Karpas-422 (cell line): ENCODE measurements around the gene RNF10. TPM values are rescaled to one million over a fixed set of nuclear protein-coding genes. Genes with fewer than 3 reads are reported as not detected.

Experiments
- DNase-seq: peaks from one replicate; pipeline ENCODE4 v3.0.0-alpha.2; 2015
- H2AFZ ChIP-seq: fragments of 200-600 bp; sonication (generic); 2 replicates; pipeline ENCODE4 v1.6.1; 2014; ENCODE audit warnings: antibody characterized with exemption, low read length, mixed read lengths
- H3K27ac ChIP-seq: fragments of 200-600 bp; sonication (generic); 2 replicates; pipeline ENCODE4 v1.5.1; 2014; ENCODE audit warnings: mild to moderate bottlenecking, low read length, moderate library complexity
- H3K27me3 ChIP-seq: fragments of 200-600 bp; sonication (generic); 2 replicates; pipeline ENCODE4 v1.6.1; 2014; ENCODE audit warnings: low read length, mixed read lengths
- H3K36me3 ChIP-seq: fragments of 200-600 bp; sonication (generic); 2 replicates; pipeline ENCODE4 v1.6.1; 2014; ENCODE audit warnings: low read length, mixed read lengths; ENCODE audit not compliant: insufficient read depth
- H3K4me1 ChIP-seq: fragments of 200-600 bp; sonication (generic); 2 replicates; pipeline ENCODE4 v1.6.1; 2014; ENCODE audit warnings: mild to moderate bottlenecking, low read length, mixed read lengths
- H3K4me2 ChIP-seq: fragments of 200-600 bp; sonication (generic); 2 replicates; pipeline ENCODE4 v1.6.1; 2014; ENCODE audit warnings: low read length, low read depth, mild to moderate bottlenecking; ENCODE audit not compliant: poor library complexity, severe bottlenecking
- H3K4me3 ChIP-seq: fragments of 200-600 bp; sonication (generic); 2 replicates; pipeline ENCODE4 v1.5.1; 2014; ENCODE audit warnings: mild to moderate bottlenecking, antibody characterized with exemption, low read length, mixed read lengths
- H3K79me2 ChIP-seq: fragments of 200-600 bp; sonication (generic); 2 replicates; pipeline ENCODE4 v1.6.1; 2014; ENCODE audit warnings: mild to moderate bottlenecking, low read length, mixed read lengths
- H3K9ac ChIP-seq: fragments of 200-600 bp; sonication (generic); 2 replicates; pipeline ENCODE4 v1.6.0; 2014; ENCODE audit warnings: low read length
- H3K9me2 ChIP-seq: fragments of 200-600 bp; sonication (generic), shearing (Covaris generic); replicated peaks from 2 replicates; pipeline ENCODE4 v1.6.0; 2014; ENCODE audit warnings: mild to moderate bottlenecking, low read length, moderate library complexity; ENCODE audit not compliant: insufficient read depth
- H3K9me3 ChIP-seq: fragments of 300-700, 200-600 bp; sonication (generic); 2 replicates; pipeline ENCODE4 v1.6.1; 2014; ENCODE audit warnings: low read length, mixed read lengths
- H4K20me1 ChIP-seq: fragments of 200-600 bp; sonication (generic); 2 replicates; pipeline ENCODE4 v1.6.1; 2014; ENCODE audit warnings: mild to moderate bottlenecking, antibody characterized with exemption, low read length, low read depth; ENCODE audit not compliant: insufficient read depth
- total RNA-seq: library from RNA; depleted of rRNA; stranded (reverse); fragments of >200 nt; shearing (Covaris generic); gene quantifications from 2 replicates; pipeline ENCODE4 v1.2.3, GENCODE V29; 2014; ENCODE audit warnings: low replicate concordance

The RNF10 gene
- total RNA-seq, 1 experiment from 2014 or later = 59.8 TPM

DNA sequence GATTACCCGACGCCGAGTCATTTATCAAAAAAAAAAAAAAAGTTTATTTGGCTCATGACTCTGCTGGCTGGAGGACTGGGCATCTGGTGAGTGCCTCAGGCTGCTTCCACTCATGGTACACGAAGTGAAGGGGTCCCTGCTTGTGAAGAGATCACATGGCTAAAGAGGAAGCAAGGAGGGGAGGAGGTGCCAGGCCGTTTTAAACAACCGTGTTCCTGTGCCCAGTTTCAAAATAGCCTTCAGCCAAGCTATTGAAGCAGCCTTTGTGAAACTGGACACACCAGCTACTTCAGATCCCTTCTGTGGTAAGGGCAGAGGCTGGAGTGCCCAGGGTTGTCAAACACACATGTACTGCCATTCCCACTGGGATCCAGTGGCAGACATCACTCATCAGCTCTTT is 39.4 kb downstream of the RNF10 start:
- Histone ChIP-seq H3K4me2 (no peak overlapping the region), H3K9ac (no peak overlapping the region), H2AFZ (no peak overlapping the region), H3K4me1 (no peaks in the 10 kb centered on the region), H3K36me3 (peaks cover 50% of the 10 kb centered on the region; the same call in 1 of the 2 replicates), H4K20me1 (no peaks in the 10 kb centered on the region; the same call in 1 of the 2 replicates), H3K9me3 (no peaks in the 10 kb centered on the region), H3K79me2 (no peaks in the 10 kb centered on the region), H3K4me3 (no peak overlapping the region), H3K27me3 (no peaks in the 10 kb centered on the region), H3K9me2 (no peaks in the 10 kb centered on the region), H3K27ac (no peak overlapping the region)
- DNase-seq = no peak

DNA sequence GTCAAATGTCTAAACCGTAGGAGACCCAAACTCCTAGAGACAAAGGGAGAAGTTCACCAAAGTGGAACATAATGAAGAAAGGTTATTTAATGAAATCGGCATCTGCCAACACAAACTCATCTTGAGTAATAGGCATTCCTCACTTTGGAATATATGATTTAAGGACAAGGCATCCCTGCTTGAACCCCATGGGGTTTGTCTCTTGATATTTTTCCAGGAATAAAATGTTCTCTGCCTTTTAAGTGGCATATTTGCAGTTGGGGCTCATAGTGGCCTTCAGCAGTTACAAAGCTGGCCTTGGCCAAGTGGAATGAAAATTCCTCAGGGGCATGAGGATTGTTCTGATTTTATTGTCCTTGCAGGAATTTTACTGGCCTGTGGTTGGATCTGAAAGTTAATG is 40.0 kb downstream of the RNF10 start:
- H2AFZ ChIP-seq = no peak overlapping the region
- H3K36me3 ChIP-seq = peaks cover 55% of the 10 kb centered on the region; the same call in 1 of the 2 replicates
- H4K20me1 ChIP-seq = no peaks in the 10 kb centered on the region; the same call in 1 of the 2 replicates
- H3K79me2 ChIP-seq = peaks cover 3% of the 10 kb centered on the region
- H3K27me3 ChIP-seq = no peaks in the 10 kb centered on the region
- H3K4me2 ChIP-seq = no peak overlapping the region
- H3K9me2 ChIP-seq = no peaks in the 10 kb centered on the region
- no peak overlapping the region for H3K4me3 ChIP-seq
- H3K27ac ChIP-seq = no peak overlapping the region
- H3K4me1 ChIP-seq = no peaks in the 10 kb centered on the region
- H3K9me3 ChIP-seq = no peaks in the 10 kb centered on the region
- no peak overlapping the region for H3K9ac ChIP-seq
- no peak for DNase-seq

DNA sequence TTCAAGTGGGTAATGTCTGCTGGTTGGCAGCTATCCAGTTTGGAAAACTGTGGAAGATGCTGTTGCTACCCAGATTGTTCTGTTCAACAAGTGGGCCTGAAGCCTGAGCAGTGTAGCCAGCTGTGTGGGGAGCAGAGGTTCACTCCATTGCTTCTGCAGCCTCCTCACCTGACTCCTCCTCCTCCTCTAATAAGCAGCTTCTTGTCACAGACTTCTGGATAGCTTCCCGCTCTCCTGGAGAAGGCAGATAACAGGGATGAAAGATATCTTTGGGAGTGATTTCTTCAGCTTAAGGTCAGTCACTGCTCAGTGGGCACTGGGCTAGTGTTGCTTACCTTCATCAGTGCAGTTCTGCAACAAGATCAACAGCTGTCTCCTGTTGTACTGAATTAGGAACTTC is 45.0 kb downstream of the RNF10 start:
- peaks cover 19% of the 10 kb centered on the region for H3K79me2 ChIP-seq
- peaks cover 28% of the 10 kb centered on the region for H3K4me1 ChIP-seq
- H4K20me1 ChIP-seq = peaks cover 4% of the 10 kb centered on the region; the same call in 1 of the 2 replicates
- no peaks in the 10 kb centered on the region for H3K9me2 ChIP-seq
- DNase-seq = no peak
- no peak overlapping the region for H2AFZ ChIP-seq
- H3K27ac ChIP-seq = no peak overlapping the region
- H3K36me3 ChIP-seq = peaks cover 35% of the 10 kb centered on the region; the same call in 1 of the 2 replicates
- H3K9ac ChIP-seq = no peak overlapping the region
- H3K27me3 ChIP-seq = no peaks in the 10 kb centered on the region
- no peak overlapping the region for H3K4me2 ChIP-seq
- H3K9me3 ChIP-seq = no peaks in the 10 kb centered on the region
- no peak overlapping the region for H3K4me3 ChIP-seq

DNA sequence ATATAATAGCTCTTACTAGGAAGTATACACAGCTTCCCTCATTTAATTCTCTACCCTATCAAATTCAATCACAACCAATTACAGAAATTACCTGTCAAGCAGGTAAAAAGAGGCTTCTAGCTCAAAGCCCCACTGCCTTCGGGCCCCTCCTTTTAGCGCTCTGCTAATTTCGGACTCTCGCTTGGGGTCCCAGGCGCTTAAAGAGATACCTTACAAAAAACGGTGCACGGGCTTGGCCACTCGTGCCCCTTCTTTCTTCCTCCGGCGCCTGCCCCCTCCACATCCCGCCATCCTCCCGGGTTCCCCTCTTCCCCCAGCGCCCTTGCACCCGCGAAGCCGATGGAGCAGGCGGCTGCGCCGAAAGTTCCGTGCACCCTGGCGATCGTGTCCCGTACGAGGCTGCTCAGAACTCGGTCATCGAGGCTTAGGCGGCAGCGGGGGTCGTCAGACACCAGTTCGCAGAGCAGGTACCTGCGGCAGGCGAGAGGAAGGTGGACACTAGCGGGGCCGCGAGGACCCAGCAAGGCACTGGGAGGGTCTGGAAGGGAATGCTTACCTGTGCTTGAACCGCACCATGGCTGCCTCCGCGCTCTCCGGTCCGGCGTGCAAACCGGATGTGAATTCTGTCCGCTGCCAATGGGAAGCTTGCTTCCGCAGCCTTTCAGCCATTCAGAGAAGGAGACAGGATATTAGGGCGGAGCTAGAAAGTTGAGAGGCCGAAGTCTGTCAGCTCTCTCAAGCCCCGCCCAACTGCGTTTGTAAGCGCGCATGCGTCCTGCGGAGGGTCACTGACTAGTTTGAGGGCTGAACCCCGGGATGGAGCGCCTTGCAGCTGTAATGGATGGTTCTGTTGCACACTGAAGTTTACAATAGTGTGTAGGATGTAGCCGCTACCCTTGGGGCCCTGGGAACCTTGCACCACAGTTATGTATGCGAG is 46.9 kb downstream of the RNF10 start, which contains the start of gene POP5:
Gene POP5 (minus strand): TSS at position 616 of the 937 bp plus-strand sequence. CDS start 40 bp downstream, at position 576.
- no peaks in the 10 kb centered on the region for H3K27me3 ChIP-seq
- H3K9me3 ChIP-seq = no peaks in the 10 kb centered on the region
- DNase-seq = peak; percentile 100
- peaks cover 25% of the 10 kb centered on the region; the same call in 1 of the 2 replicates for H3K36me3 ChIP-seq
- H3K27ac ChIP-seq = peak within 1 kb of the TSS; percentile 33; the same call in 1 of the 2 replicates
- H3K4me3 ChIP-seq = peak within 1 kb of the TSS; percentile 93
- H3K79me2 ChIP-seq = peaks cover 19% of the 10 kb centered on the region
- peak within 1 kb of the TSS; percentile 85; the same call in 1 of the 2 replicates for H2AFZ ChIP-seq
- peaks cover 28% of the 10 kb centered on the region for H3K4me1 ChIP-seq
- H3K9me2 ChIP-seq = no peaks in the 10 kb centered on the region
- H3K4me2 ChIP-seq = peak within 1 kb of the TSS; percentile 94
- peak within 1 kb of the TSS; percentile 85 for H3K9ac ChIP-seq
- H4K20me1 ChIP-seq = peaks cover 4% of the 10 kb centered on the region; the same call in 1 of the 2 replicates

DNA sequence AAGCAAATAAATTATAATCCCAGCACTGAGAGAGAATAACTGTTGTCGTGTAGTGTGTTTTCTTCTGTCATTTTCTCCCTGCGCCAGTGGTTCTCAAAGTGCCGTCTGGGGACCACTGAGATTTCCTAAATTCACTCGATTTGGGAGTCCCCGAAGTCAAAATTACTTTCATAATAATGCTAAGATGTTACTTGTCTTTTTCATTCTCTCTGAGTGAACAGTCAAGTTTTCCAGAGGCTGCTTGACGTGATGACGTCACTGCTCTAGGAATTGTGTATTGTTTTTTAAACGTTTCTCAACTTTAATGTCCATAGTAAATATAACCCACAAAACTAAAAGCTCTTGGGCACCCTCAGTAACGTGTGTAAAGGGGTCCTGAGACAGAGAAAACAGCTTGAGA is 47.8 kb downstream of the RNF10 start:
- no peak for DNase-seq
- peaks cover 19% of the 10 kb centered on the region for H3K79me2 ChIP-seq
- H3K4me2 ChIP-seq = peak overlapping the region; percentile 94
- peak overlapping the region; percentile 19; the same call in 1 of the 2 replicates for H3K27ac ChIP-seq
- no peaks in the 10 kb centered on the region for H3K27me3 ChIP-seq
- peaks cover 28% of the 10 kb centered on the region for H3K4me1 ChIP-seq
- peak overlapping the region; percentile 33; the same call in 1 of the 2 replicates for H2AFZ ChIP-seq
- H3K9me3 ChIP-seq = no peaks in the 10 kb centered on the region
- peaks cover 16% of the 10 kb centered on the region; the same call in 1 of the 2 replicates for H3K36me3 ChIP-seq
- H3K9me2 ChIP-seq = no peaks in the 10 kb centered on the region
- H3K9ac ChIP-seq = peak overlapping the region; percentile 79
- 0 out of 2 replicates have a peak, but pooled peaks cover 4% of the 10 kb centered on the region for H4K20me1 ChIP-seq
- peak overlapping the region; percentile 93 for H3K4me3 ChIP-seq

DNA sequence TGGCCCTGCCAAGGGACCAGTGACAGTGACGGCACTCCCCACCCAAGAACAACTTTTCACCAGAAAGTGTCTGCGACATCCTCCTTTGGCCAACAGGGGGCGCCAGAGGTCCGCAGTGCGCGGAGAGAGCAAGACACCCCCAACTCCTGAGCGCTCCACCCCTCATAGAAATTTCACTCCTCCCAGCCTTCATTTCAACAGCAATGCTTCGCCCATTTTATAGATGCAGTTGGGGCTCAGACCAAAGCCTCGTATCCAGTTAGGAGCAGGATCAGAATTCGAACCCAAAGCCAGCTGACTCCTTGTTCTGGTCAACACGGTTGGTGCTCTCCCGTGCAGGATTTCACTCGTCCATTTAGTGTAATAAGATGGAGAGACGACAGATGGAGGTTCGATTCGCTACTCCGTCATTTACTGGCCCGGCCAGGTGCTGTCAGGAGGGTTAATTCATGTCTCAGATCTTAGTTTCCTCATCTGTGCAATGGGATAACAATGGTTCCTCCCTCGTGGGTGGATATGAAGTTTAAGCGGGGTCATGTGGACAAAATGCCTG is 49.4 kb downstream of the RNF10 start:
- peak; percentile 95 for DNase-seq
- H3K9ac ChIP-seq = peak overlapping the region; percentile 15; the same call in 1 of the 2 replicates
- no peaks in the 10 kb centered on the region for H3K9me2 ChIP-seq
- H3K27ac ChIP-seq = no peak overlapping the region
- H3K4me3 ChIP-seq = peak overlapping the region; percentile 14; the same call in 1 of the 2 replicates
- peak overlapping the region; percentile 31 for H3K4me2 ChIP-seq
- no peak overlapping the region; the same call in 1 of the 2 replicates for H2AFZ ChIP-seq
- peaks cover 4% of the 10 kb centered on the region; the same call in 1 of the 2 replicates for H4K20me1 ChIP-seq
- peaks cover 9% of the 10 kb centered on the region; the same call in 1 of the 2 replicates for H3K36me3 ChIP-seq
- no peaks in the 10 kb centered on the region for H3K9me3 ChIP-seq
- H3K4me1 ChIP-seq = peaks cover 28% of the 10 kb centered on the region
- no peaks in the 10 kb centered on the region for H3K27me3 ChIP-seq
- peaks cover 19% of the 10 kb centered on the region for H3K79me2 ChIP-seq

DNA sequence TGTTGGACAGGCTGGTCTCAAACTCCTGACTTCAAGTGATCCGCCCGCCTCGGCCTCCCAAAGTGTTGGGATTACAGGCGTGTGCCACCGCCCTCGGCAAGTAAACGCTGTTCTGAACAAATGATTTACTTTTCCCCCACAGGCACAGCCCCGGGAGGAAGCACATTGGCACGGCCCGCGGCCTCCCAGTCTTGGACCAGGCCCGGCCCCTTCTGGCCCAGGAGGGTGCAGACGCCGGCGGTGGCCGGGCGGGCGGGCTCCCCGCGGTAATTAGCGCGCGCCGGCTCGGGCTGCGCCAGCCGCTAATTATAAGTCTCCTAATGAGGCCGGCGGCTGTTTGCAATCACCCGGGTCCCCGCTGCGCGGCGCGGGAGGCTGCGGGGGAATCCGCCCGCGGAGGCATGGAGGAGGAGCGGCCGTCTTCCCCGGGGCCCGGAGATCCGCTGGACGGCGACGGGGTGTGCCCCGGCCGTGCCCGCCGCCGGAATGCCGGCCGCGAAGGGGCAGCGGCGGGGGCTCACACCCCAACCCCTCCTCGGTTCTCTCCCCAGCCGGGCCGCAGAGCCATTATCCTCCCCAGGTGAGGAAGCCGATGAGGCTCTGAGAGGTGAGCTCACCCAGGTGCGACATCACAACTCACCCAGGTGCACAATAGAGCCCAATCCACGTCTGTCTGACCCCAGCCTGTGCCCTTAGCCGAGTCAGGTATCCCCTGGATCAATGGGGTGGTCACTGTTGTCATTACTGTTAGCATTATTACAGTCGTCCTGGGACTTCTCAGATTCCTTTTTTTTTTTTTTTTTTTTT is 50.4 kb downstream of the RNF10 start:
- Histone ChIP-seq H3K27ac (no peak overlapping the region), H3K4me2 (peak overlapping the region; percentile 55), H3K9ac (peak overlapping the region; percentile 33; the same call in 1 of the 2 replicates), H3K36me3 (peaks cover under 1% of the 10 kb centered on the region; the same call in 1 of the 2 replicates), H4K20me1 (peaks cover 4% of the 10 kb centered on the region; the same call in 1 of the 2 replicates), H3K9me3 (no peaks in the 10 kb centered on the region), H3K4me3 (peak overlapping the region; percentile 30; the same call in 1 of the 2 replicates), H2AFZ (no peak overlapping the region), H3K79me2 (peaks cover 11% of the 10 kb centered on the region), H3K4me1 (peaks cover 27% of the 10 kb centered on the region), H3K9me2 (no peaks in the 10 kb centered on the region), H3K27me3 (no peaks in the 10 kb centered on the region)
- peak; percentile 59 for DNase-seq
